Measurements from ENCODE around the gene RPL37A. TPM values are rescaled to one million over a fixed set of nuclear protein-coding genes. Genes with fewer than 3 reads are reported as not detected.

Gene RPL37A
- total and polyA plus RNA-seq, 4 donors, result 494 to 1,757 (median 1,250) TPM

DNA sequence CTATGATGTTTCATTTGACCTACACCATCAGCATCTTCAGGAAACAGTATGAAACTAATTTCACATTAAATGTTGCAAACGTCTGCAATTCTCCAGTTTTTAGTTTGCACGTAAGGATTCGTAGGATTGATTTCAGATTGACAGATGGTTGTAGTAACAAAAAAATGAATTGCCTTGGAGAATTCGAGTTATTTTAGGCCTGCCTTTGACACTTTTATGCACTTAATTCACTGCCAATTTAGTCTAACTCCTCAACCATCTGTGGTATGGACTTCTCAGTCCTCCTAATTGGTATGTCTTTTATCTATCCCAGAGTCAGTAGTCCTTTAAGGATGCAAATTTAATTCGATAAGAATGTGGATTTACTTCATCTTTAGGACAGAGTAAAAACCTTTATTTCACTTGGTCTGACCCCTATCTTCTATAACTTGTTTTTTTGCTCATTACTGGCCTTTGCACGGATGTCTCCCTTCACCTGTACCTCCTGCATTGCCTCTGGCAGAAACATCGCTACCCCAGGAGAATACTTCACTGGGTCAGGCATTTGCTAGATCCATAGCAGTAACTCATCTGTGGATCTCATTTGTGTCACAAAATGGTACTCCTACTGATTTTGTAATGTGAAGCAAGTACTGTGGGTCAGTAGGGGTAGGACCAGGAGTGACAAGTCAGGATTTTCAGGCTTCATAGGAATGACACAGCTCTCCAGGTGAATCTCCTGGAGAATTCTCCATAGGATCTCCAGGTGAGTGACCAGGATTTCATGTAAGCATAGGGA lies 3.9 kb downstream of the RPL37A start:
- peaks cover 1 to 18% (median 14%) of the 10 kb centered on the region in 4 donors for H3K4me1 ChIP-seq (ENCODE audit: control insufficient read depth in 4 of 4, insufficient read depth in 4 of 4, low read length in 3 of 4)
- H3K4me3 ChIP-seq (ENCODE audit: low read depth in 1 of 3, low read length in 3 of 3), result no peak overlapping the region
- no peaks in the 10 kb centered on the region for H3K9me3 ChIP-seq (ENCODE audit: control insufficient read depth in 4 of 4, low read length in 3 of 4)
- no peak for DNase-seq (ENCODE audit: low spot score)
- peaks cover 5 to 50% (median 39%) of the 10 kb centered on the region in 4 donors for H3K36me3 ChIP-seq (ENCODE audit: control insufficient read depth in 4 of 4, insufficient read depth in 3 of 4, low read depth in 1 of 4, low read length in 3 of 4)
- H3K9ac ChIP-seq (ENCODE audit: low read depth in 1 of 2, low read length in 2 of 2), result no peak overlapping the region
- no peaks in the 10 kb centered on the region for H3K27me3 ChIP-seq (ENCODE audit: control insufficient read depth in 4 of 4, insufficient read depth in 4 of 4, low read length in 3 of 4)
- WGBS, result 86% methylated on average over 7 of the region's 7 CpGs
- H3K27ac ChIP-seq (ENCODE audit: low read depth in 1 of 2, low read length in 2 of 2), result no peak overlapping the region
- TF ChIP-seq, protein P1, sequence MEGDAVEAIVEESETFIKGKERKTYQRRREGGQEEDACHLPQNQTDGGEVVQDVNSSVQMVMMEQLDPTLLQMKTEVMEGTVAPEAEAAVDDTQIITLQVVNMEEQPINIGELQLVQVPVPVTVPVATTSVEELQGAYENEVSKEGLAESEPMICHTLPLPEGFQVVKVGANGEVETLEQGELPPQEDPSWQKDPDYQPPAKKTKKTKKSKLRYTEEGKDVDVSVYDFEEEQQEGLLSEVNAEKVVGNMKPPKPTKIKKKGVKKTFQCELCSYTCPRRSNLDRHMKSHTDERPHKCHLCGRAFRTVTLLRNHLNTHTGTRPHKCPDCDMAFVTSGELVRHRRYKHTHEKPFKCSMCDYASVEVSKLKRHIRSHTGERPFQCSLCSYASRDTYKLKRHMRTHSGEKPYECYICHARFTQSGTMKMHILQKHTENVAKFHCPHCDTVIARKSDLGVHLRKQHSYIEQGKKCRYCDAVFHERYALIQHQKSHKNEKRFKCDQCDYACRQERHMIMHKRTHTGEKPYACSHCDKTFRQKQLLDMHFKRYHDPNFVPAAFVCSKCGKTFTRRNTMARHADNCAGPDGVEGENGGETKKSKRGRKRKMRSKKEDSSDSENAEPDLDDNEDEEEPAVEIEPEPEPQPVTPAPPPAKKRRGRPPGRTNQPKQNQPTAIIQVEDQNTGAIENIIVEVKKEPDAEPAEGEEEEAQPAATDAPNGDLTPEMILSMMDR (IDR thresholded peaks at IDR 0.05; ENCODE audit: low read depth, low read length, missing input control), result no peak
- TF ChIP-seq, protein P2, sequence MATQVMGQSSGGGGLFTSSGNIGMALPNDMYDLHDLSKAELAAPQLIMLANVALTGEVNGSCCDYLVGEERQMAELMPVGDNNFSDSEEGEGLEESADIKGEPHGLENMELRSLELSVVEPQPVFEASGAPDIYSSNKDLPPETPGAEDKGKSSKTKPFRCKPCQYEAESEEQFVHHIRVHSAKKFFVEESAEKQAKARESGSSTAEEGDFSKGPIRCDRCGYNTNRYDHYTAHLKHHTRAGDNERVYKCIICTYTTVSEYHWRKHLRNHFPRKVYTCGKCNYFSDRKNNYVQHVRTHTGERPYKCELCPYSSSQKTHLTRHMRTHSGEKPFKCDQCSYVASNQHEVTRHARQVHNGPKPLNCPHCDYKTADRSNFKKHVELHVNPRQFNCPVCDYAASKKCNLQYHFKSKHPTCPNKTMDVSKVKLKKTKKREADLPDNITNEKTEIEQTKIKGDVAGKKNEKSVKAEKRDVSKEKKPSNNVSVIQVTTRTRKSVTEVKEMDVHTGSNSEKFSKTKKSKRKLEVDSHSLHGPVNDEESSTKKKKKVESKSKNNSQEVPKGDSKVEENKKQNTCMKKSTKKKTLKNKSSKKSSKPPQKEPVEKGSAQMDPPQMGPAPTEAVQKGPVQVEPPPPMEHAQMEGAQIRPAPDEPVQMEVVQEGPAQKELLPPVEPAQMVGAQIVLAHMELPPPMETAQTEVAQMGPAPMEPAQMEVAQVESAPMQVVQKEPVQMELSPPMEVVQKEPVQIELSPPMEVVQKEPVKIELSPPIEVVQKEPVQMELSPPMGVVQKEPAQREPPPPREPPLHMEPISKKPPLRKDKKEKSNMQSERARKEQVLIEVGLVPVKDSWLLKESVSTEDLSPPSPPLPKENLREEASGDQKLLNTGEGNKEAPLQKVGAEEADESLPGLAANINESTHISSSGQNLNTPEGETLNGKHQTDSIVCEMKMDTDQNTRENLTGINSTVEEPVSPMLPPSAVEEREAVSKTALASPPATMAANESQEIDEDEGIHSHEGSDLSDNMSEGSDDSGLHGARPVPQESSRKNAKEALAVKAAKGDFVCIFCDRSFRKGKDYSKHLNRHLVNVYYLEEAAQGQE (IDR thresholded peaks at IDR 0.05), result no peak
- TF ChIP-seq FOXA2 (IDR thresholded peaks at IDR 0.05) (no peak), YY1 (IDR thresholded peaks at IDR 0.05) (no peak), SP1 (IDR thresholded peaks at IDR 0.05) (no peak), HNF4G (IDR thresholded peaks at IDR 0.05) (no peak), RXRA (IDR thresholded peaks at IDR 0.05) (no peak), GABPA (IDR thresholded peaks at IDR 0.05 in 1 of 2, conservative IDR thresholded peaks at IDR 0.05 in 1 of 2) (no peak), EGR1 (IDR thresholded peaks at IDR 0.05; ENCODE audit: low read depth in 2 of 2) (no peak), JUND (IDR thresholded peaks at IDR 0.05) (no peak), RAD21 (IDR thresholded peaks at IDR 0.05) (no peak), HNF4A (conservative IDR thresholded peaks at IDR 0.05) (no peak), TAF1 (conservative IDR thresholded peaks at IDR 0.05) (no peak), NR2F2 (IDR thresholded peaks at IDR 0.05) (no peak)
- TF ChIP-seq, protein P3, sequence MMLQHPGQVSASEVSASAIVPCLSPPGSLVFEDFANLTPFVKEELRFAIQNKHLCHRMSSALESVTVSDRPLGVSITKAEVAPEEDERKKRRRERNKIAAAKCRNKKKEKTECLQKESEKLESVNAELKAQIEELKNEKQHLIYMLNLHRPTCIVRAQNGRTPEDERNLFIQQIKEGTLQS (IDR thresholded peaks at IDR 0.05), result no peak

DNA sequence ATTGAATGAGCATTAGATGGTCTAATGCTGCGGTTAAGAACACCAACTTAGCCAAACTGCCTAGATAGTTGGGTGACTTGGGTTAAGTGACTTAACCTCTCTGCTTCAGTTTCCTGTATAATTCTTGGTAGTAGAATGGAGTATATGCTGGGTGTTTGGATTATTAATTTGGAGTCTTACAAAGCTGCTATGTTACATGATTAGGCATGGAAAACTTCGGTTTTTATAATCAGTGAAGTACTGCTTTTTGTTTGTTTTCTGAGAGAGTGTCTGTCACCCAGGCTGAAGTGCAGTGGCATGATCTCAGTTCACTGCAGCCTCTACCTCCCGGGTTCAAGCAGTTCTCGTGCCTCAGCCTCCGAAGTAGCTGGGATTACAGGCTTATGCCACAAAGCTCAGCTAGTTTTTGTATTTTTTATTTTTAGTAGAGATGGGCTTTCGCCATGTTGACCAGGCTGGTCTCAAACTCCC lies 4.5 kb downstream of the RPL37A start:
- DNase-seq (ENCODE audit: low spot score), result no peak
- H3K9me3 ChIP-seq (ENCODE audit: control insufficient read depth in 4 of 4, low read length in 3 of 4), result no peaks in the 10 kb centered on the region
- TF ChIP-seq FOXA1 (IDR thresholded peaks at IDR 0.05), result no peak
- no peak for TF ChIP-seq HNF4A (conservative IDR thresholded peaks at IDR 0.05)
- TF ChIP-seq EGR1 (IDR thresholded peaks at IDR 0.05; ENCODE audit: low read depth in 2 of 2), result no peak
- TF ChIP-seq, protein P1 (IDR thresholded peaks at IDR 0.05; ENCODE audit: low read depth, low read length, missing input control), result no peak
- TF ChIP-seq JUND (IDR thresholded peaks at IDR 0.05), result no peak
- H3K4me1 ChIP-seq (ENCODE audit: control insufficient read depth in 4 of 4, insufficient read depth in 4 of 4, low read length in 3 of 4), result peaks cover 1 to 12% (median 10%) of the 10 kb centered on the region in 4 donors
- H3K27ac ChIP-seq (ENCODE audit: low read depth in 1 of 2, low read length in 2 of 2), result no peak overlapping the region
- no peak overlapping the region for H3K9ac ChIP-seq (ENCODE audit: low read depth in 1 of 2, low read length in 2 of 2)
- 91% methylated on average over 6 of the region's 6 CpGs for WGBS
- peaks cover 5 to 50% (median 39%) of the 10 kb centered on the region in 4 donors for H3K36me3 ChIP-seq (ENCODE audit: control insufficient read depth in 4 of 4, insufficient read depth in 3 of 4, low read depth in 1 of 4, low read length in 3 of 4)
- H3K4me3 ChIP-seq (ENCODE audit: low read depth in 1 of 3, low read length in 3 of 3), result no peak overlapping the region
- H3K27me3 ChIP-seq (ENCODE audit: control insufficient read depth in 4 of 4, insufficient read depth in 4 of 4, low read length in 3 of 4), result no peaks in the 10 kb centered on the region

Measured in liver (tissue), 9 donors.